ENCODE measurements around the gene SCPEP1.

Gene SCPEP1

DNA sequence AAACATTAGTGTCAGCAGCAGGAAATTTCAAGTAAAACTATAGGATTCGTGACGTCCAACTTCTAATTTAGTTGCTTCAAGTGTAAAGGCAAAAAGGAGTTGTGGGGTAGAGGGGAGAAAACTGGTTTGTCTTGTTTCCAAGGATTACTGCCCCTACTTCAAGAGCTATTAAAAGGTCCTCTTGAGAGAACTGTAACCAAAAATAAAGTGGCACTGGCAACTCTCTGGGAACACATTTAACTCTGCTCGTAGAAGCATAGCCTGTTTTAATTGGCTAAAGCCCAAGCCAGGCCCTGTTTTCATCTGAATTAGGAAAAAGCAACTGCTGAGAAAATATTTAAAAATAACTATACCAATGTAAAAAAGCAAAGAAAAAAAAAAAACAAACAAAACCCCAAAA, 55.4 kb downstream of the SCPEP1 start:
- peaks cover 29% of the 10 kb centered on the region for H3K9me3 Mint-ChIP-seq
- H3K4me1 Mint-ChIP-seq, result peaks cover 23% of the 10 kb centered on the region
- H3K27me3 Mint-ChIP-seq (ENCODE audit: low read depth, poor library complexity), result peaks cover 3% of the 10 kb centered on the region
- H3K36me3 Mint-ChIP-seq (ENCODE audit: low read depth), result peaks cover 2% of the 10 kb centered on the region
- peak overlapping the region; percentile 61 for H3K27ac Mint-ChIP-seq
- no peak overlapping the region for H3K4me3 Mint-ChIP-seq
- TF ChIP-seq, protein P1, sequence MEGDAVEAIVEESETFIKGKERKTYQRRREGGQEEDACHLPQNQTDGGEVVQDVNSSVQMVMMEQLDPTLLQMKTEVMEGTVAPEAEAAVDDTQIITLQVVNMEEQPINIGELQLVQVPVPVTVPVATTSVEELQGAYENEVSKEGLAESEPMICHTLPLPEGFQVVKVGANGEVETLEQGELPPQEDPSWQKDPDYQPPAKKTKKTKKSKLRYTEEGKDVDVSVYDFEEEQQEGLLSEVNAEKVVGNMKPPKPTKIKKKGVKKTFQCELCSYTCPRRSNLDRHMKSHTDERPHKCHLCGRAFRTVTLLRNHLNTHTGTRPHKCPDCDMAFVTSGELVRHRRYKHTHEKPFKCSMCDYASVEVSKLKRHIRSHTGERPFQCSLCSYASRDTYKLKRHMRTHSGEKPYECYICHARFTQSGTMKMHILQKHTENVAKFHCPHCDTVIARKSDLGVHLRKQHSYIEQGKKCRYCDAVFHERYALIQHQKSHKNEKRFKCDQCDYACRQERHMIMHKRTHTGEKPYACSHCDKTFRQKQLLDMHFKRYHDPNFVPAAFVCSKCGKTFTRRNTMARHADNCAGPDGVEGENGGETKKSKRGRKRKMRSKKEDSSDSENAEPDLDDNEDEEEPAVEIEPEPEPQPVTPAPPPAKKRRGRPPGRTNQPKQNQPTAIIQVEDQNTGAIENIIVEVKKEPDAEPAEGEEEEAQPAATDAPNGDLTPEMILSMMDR (IDR thresholded peaks at IDR 0.05), result no peak
- DNase-seq, result no peak

DNA sequence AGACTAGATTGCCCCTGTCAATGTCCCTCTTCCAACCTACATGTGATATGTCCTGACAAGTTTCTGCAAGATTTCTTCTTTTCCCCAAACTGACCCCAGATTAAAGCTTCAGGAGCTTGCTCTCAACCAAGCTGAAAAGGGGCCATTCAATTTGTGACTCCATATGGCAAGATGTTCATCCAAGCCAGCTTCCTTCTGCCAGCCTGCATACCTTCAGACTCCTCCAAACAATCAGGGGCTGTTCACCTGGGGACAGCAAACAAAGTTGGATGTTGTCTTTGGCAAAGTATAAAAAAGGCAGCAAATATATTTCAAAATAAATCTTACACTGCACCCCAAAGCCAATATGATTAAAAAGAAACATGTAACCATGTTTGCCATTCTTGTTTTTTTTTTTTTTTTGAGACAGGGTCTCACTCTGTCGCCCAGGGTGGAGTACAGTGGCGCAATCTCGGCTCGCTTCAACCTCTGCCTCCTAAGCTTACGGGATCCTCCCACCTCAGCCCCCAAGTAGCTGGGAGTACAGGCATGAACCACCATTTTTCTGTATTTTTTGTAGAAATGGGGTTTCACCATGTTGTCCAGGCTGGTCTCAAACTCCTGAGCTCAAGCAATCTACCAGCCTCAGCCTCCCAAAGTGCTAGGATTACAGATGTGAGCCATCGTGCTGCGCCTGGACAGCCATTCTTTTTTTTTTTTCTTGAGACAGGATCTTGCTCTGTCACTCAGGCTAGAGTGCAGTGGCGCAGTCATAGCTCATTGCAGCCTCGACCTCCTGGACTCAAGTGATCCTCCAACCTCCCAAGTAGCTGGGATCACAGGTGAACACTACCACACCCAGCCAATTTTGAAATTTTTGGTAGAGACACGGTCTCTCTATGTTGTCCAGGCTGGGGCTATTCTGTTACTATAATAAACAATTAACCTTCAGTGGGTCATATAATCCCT, 57.1 kb downstream of the SCPEP1 start:
- DNase-seq, result no peak
- Mint-ChIP-seq H3K36me3 (ENCODE audit: low read depth) (no peaks in the 10 kb centered on the region), H3K27me3 (ENCODE audit: low read depth, poor library complexity) (peaks cover 3% of the 10 kb centered on the region), H3K4me1 (peaks cover 28% of the 10 kb centered on the region), H3K27ac (no peak overlapping the region), H3K4me3 (no peak overlapping the region), H3K9me3 (peaks cover 13% of the 10 kb centered on the region)
- TF ChIP-seq, protein P1 (IDR thresholded peaks at IDR 0.05), result no peak

DNA sequence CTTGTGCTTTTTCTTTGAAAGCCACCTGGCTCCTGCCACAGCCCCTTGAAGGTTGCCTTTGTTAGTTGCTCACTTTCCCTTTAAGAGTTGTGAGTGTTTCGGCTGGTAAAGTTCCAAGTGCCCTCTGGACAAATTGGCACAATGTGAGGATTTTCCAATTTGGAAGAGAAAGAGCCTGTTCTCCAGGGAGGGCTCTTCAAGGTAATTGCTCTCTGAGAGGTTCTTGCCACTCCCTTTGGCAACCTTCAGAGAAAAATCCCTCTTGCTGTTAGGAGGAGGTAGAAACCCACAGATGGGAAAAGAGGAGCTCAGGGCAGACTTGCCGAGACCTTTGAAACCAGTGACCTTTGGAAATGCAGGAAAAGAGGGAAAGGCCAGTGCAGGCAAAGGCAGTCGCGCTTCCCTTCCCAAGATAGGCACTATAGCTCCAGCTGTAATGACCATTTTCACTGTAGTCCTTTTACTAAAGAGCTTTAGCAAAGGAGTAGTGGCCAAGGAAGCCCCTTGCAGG, 58.1 kb downstream of the SCPEP1 start:
- TF ChIP-seq, protein P1 (IDR thresholded peaks at IDR 0.05), result no peak
- no peak overlapping the region for H3K4me3 Mint-ChIP-seq
- peak overlapping the region; percentile 31 for H3K27ac Mint-ChIP-seq
- peaks cover 30% of the 10 kb centered on the region for H3K4me1 Mint-ChIP-seq
- DNase-seq, result no peak
- no peaks in the 10 kb centered on the region for H3K36me3 Mint-ChIP-seq (ENCODE audit: low read depth)
- peaks cover 3% of the 10 kb centered on the region for H3K27me3 Mint-ChIP-seq (ENCODE audit: low read depth, poor library complexity)
- peaks cover 9% of the 10 kb centered on the region for H3K9me3 Mint-ChIP-seq

DNA sequence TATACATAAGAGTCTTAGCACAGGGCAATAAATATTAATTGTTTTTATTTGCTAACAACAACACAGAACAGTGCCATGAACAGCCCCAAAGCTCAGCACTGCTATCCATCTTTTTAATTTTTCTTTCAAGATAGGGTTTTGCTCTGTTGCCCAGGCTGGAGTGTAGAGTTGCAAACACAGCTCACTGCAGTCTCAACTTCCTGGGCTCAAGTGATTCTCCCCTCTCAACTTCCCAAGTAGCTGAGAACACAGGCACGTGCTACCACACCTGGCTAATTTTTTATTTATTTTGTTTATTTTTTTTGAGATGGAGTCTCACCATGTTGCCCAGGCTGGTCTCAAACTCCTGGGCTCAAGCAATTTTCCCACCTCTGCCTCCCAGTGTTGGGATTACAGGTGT, 59.5 kb downstream of the SCPEP1 start:
- Mint-ChIP-seq H3K36me3 (ENCODE audit: low read depth) (no peaks in the 10 kb centered on the region), H3K27me3 (ENCODE audit: low read depth, poor library complexity) (peaks cover 3% of the 10 kb centered on the region), H3K27ac (no peak overlapping the region), H3K9me3 (peaks cover 5% of the 10 kb centered on the region), H3K4me3 (no peak overlapping the region), H3K4me1 (peaks cover 40% of the 10 kb centered on the region)
- no peak for DNase-seq
- TF ChIP-seq, protein P1 (IDR thresholded peaks at IDR 0.05), result no peak

DNA sequence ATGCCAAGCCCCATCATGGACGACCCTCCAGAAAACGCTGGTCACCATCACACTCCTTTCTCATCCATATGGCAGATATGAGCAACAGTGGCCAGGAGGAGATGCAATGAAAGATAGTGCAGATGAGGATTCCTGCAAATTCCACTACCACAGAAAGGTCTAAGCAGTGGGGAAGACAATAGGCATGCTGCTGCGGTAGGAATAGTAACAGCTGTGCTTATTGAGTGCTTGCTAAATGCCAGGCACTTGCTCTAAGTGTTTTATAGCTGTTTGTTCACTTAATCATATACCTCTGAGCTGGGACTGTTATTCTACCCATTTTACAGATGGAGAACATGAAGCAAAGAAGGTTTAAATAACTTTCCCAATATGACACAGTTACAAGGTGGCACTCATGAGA, 60.6 kb downstream of the SCPEP1 start:
- peaks cover 5% of the 10 kb centered on the region for H3K9me3 Mint-ChIP-seq
- TF ChIP-seq, protein P1 (IDR thresholded peaks at IDR 0.05), result no peak
- peaks cover 8% of the 10 kb centered on the region for H3K27me3 Mint-ChIP-seq (ENCODE audit: low read depth, poor library complexity)
- peaks cover 40% of the 10 kb centered on the region for H3K4me1 Mint-ChIP-seq
- DNase-seq, result no peak
- H3K36me3 Mint-ChIP-seq (ENCODE audit: low read depth), result peaks cover 4% of the 10 kb centered on the region
- no peak overlapping the region for H3K4me3 Mint-ChIP-seq
- H3K27ac Mint-ChIP-seq, result peak overlapping the region; percentile 60
